ENCODE data around the gene ATG2A. TPM values are rescaled to one million over a fixed set of nuclear protein-coding genes. Genes with fewer than 3 reads are reported as not detected.

ATG2A gene
- total and polyA plus RNA-seq, 7 donors = 11.0 to 21.6 (median 19.5) TPM

- no peak for ATAC-seq
- DNase-seq = no peak
- H3K4me1 ChIP-seq = peaks cover 17% of the 10 kb centered on the region
- peaks cover 6 to 54% of the 10 kb centered on the region in 2 donors for H3K36me3 ChIP-seq (ENCODE audit: insufficient read depth in 1 of 2, low read depth in 1 of 2)
- WGBS, 3 donors = 74 to 82% (median 79%) methylated on average over 22 of the region's 22 CpGs
- no peak overlapping the region for H3K4me3 ChIP-seq
- H3K27me3 ChIP-seq (ENCODE audit: insufficient read depth in 3 of 3, low read length in 2 of 3) = no peaks in the 10 kb centered on the region
- intact Hi-C loops (cut with DNase I) = loop anchor here in 1 of 2 donors (5.0 kb wide), 2 partner anchors 86 to 101 kb away; partner anchors contain the start of genes ARL2 and SNX15
- no peaks in the 10 kb centered on the region for H3K9me3 ChIP-seq
- no peak for TF ChIP-seq CTCF (IDR thresholded peaks at IDR 0.05)
- no peak overlapping the region for H3K27ac ChIP-seq
Observed at GRCh38 chr11:64926689-64927088, 9.7 kb upstream of the ATG2A start.

GRCh38 chr11:64925536-64926436 lies 8.8 kb upstream of the ATG2A start:
- H3K4me3 ChIP-seq = peak overlapping the region; percentile 99
- ATAC-seq (no peak), DNase-seq (peak in 1 of 2 donors; percentile 56)
- WGBS, 3 donors = 53 to 70% (median 63%) methylated on average over 13 to 24 of the region's 24 CpGs
- no peaks in the 10 kb centered on the region for H3K9me3 ChIP-seq
- intact Hi-C loops (cut with DNase I) = loop anchor here in 1 of 2 donors (5.0 kb wide), 2 partner anchors 87 to 102 kb away; partner anchors contain the start of genes ARL2 and SNX15
- TF ChIP-seq CTCF (IDR thresholded peaks at IDR 0.05) = no peak
- no peaks in the 10 kb centered on the region for H3K27me3 ChIP-seq (ENCODE audit: insufficient read depth in 3 of 3, low read length in 2 of 3)
- no peak overlapping the region for H3K27ac ChIP-seq
- H3K36me3 ChIP-seq (ENCODE audit: insufficient read depth in 1 of 2, low read depth in 1 of 2) = peaks cover 2 to 45% of the 10 kb centered on the region in 2 donors
- H3K4me1 ChIP-seq = peaks cover 17% of the 10 kb centered on the region

GRCh38 chr11:64924910-64925284 lies 7.9 kb upstream of the ATG2A start:
- H3K27me3 ChIP-seq (ENCODE audit: insufficient read depth in 3 of 3, low read length in 2 of 3) = no peaks in the 10 kb centered on the region
- peaks cover 17% of the 10 kb centered on the region for H3K4me1 ChIP-seq
- intact Hi-C loops (cut with DNase I) = loop anchor here in 1 of 2 donors (5.0 kb wide), 2 partner anchors 87 to 102 kb away; partner anchors contain the start of genes ARL2 and SNX15
- no peaks in the 10 kb centered on the region for H3K9me3 ChIP-seq
- TF ChIP-seq CTCF (IDR thresholded peaks at IDR 0.05) = no peak
- ATAC-seq = peak in 2 of 4 donors; percentile 4 to 6
- peak overlapping the region; percentile 97 for H3K27ac ChIP-seq
- peaks cover 2 to 37% of the 10 kb centered on the region in 2 donors for H3K36me3 ChIP-seq (ENCODE audit: insufficient read depth in 1 of 2, low read depth in 1 of 2)
- DNase-seq = peak in 1 of 2 donors; percentile 58
- peak overlapping the region; percentile 99 for H3K4me3 ChIP-seq
- WGBS, 3 donors = 0 to 1% (median 0%) methylated on average over 22 to 24 of the region's 24 CpGs

GRCh38 chr11:64923944-64924909 lies 7.2 kb upstream of the ATG2A start, which contains the start of gene PPP2R5B:
TSS of gene PPP2R5B (plus strand) at chr11:64924689. CDS start at chr11:64925735, 1,046 bp downstream.
- DNase-seq (peak; percentile 95 to 96), ATAC-seq (peak; percentile 96 to 97 (median 97))
- intact Hi-C loops (cut with DNase I) = no loop called here
- Histone ChIP-seq H3K4me1 (peaks cover 17% of the 10 kb centered on the region), H3K4me3 (peak within 1 kb of the TSS; percentile 99), H3K9me3 (no peaks in the 10 kb centered on the region), H3K27me3 (ENCODE audit: insufficient read depth in 3 of 3, low read length in 2 of 3) (no peaks in the 10 kb centered on the region), H3K27ac (peak within 1 kb of the TSS; percentile 97), H3K36me3 (ENCODE audit: insufficient read depth in 1 of 2, low read depth in 1 of 2) (peaks cover 2 to 30% of the 10 kb centered on the region in 2 donors)
- TF ChIP-seq CTCF (IDR thresholded peaks at IDR 0.05) = no peak
- WGBS, 3 donors = 0 to 1% (median 1%) methylated on average over 35 to 47 of the region's 47 CpGs

Data from psoas muscle (tissue), 8 donors.